Calu3 (cell line): ENCODE results near the gene ACER2. TPM values are rescaled to one million over a fixed set of nuclear protein-coding genes. Genes with fewer than 3 reads are reported as not detected.

Experiments used
- BruUV-seq: library from RNA; stranded (reverse); fragments of 400-500 nt; replicated peaks from 2 replicates; lab custom pipeline; 2021; lab: Mats Ljungman, UMichigan
- CTCF ChIA-PET: fragments of 300-600 bp; sonication (Branson Sonifier 250); formaldehyde crosslinking; loops from one replicate; lab custom pipeline; 2022; ENCODE audit warnings: antibody characterized with exemption; lab: Charles Lee
- DNase-seq: peaks from one replicate; pipeline ENCODE4 v3.0.0; 2022
- H3K27ac Mint-ChIP-seq: one replicate; pipeline ENCODE4 v1.8.0; 2022; ENCODE audit warnings: mixed read lengths; ENCODE audit not compliant: unreplicated experiment
- H3K27me3 Mint-ChIP-seq: one replicate; pipeline ENCODE4 v1.8.0; 2022; ENCODE audit warnings: mixed read lengths; ENCODE audit not compliant: unreplicated experiment
- H3K36me3 Mint-ChIP-seq: one replicate; pipeline ENCODE4 v1.8.0; 2022; ENCODE audit warnings: mild to moderate bottlenecking, moderate library complexity, mixed read lengths; ENCODE audit not compliant: insufficient read depth, unreplicated experiment
- H3K4me1 Mint-ChIP-seq: one replicate; pipeline ENCODE4 v1.8.0; 2022; ENCODE audit warnings: mild to moderate bottlenecking, low read depth, mixed read lengths; ENCODE audit not compliant: unreplicated experiment
- H3K4me3 Mint-ChIP-seq: one replicate; pipeline ENCODE4 v1.8.0; 2022; ENCODE audit warnings: mild to moderate bottlenecking, low read depth, moderate library complexity, mixed read lengths; ENCODE audit not compliant: unreplicated experiment
- H3K9me3 Mint-ChIP-seq: one replicate; pipeline ENCODE4 v1.8.0; 2022; ENCODE audit warnings: low read depth, mixed read lengths; ENCODE audit not compliant: unreplicated experiment
- intact Hi-C: fragments of 100-400 bp; cut with micrococcal nuclease; formaldehyde crosslinking; loops from one replicate; pipeline ENCODE4 v1.10.0; 2022; ENCODE audit not compliant: unreplicated experiment
- total RNA-seq: library from RNA; stranded (reverse); gene quantifications from 2 replicates; pipeline ENCODE4 v1.2.3, GENCODE V29; 2022
- TF ChIP-seq, protein P1 (sequence below): fragments of 200-600 bp; IDR thresholded peaks from one replicate; pipeline ENCODE4 v1.8.0; 2022; ENCODE audit warnings: antibody characterized with exemption; ENCODE audit not compliant: unreplicated experiment

Gene ACER2
- total RNA-seq, 1 experiment from 2014 or later: 7.6 TPM

- no peak overlapping the region for H3K4me3 Mint-ChIP-seq
- BruUV-seq: no TSS peak
- H3K36me3 Mint-ChIP-seq: peaks cover 24% of the 10 kb centered on the region
- TF ChIP-seq, protein P1, sequence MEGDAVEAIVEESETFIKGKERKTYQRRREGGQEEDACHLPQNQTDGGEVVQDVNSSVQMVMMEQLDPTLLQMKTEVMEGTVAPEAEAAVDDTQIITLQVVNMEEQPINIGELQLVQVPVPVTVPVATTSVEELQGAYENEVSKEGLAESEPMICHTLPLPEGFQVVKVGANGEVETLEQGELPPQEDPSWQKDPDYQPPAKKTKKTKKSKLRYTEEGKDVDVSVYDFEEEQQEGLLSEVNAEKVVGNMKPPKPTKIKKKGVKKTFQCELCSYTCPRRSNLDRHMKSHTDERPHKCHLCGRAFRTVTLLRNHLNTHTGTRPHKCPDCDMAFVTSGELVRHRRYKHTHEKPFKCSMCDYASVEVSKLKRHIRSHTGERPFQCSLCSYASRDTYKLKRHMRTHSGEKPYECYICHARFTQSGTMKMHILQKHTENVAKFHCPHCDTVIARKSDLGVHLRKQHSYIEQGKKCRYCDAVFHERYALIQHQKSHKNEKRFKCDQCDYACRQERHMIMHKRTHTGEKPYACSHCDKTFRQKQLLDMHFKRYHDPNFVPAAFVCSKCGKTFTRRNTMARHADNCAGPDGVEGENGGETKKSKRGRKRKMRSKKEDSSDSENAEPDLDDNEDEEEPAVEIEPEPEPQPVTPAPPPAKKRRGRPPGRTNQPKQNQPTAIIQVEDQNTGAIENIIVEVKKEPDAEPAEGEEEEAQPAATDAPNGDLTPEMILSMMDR: no peak
- CTCF ChIA-PET: no interaction called here
- no peaks in the 10 kb centered on the region for H3K27me3 Mint-ChIP-seq
- intact Hi-C loops: loop anchor here (5.0 kb wide), 1 partner anchor 33 kb away; no protein-coding TSS in a partner anchor
- H3K9me3 Mint-ChIP-seq: no peaks in the 10 kb centered on the region
- H3K4me1 Mint-ChIP-seq: peaks cover 24% of the 10 kb centered on the region
- no peak overlapping the region for H3K27ac Mint-ChIP-seq
- DNase-seq: no peak
These were observed 3.0 kb upstream of the ACER2 start for GRCh38 chr9:19405771-19406170.

DNA sequence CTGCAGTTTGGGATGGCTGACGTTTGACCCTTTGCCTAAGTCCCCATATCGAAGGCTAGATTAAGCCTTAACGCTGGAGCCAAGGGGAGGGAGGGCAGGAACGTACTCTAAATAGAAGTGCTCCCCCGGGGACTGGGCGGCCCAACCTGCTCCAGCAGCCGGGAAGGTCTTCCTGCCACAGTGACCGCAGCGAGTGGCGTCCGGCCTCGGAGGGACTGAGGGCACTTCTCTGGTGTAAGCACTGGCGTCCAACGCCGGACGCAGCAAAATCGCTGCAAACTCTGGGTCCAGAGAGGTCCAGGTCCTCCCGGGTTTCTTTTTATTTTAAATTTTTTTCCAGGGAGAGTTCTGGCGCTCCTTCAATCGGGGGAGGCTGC lies 505 bp upstream of the ACER2 start:
- no peaks in the 10 kb centered on the region for H3K9me3 Mint-ChIP-seq
- peaks cover 24% of the 10 kb centered on the region for H3K36me3 Mint-ChIP-seq
- TF ChIP-seq, protein P1: no peak
- H3K4me3 Mint-ChIP-seq: peak overlapping the region; percentile 95
- CTCF ChIA-PET: no interaction called here
- H3K4me1 Mint-ChIP-seq: peaks cover 24% of the 10 kb centered on the region
- no peaks in the 10 kb centered on the region for H3K27me3 Mint-ChIP-seq
- BruUV-seq: TSS peak; percentile 64
- intact Hi-C loops: loop anchor here (5.0 kb wide), 1 partner anchor 36 kb away; no protein-coding TSS in a partner anchor
- no peak for DNase-seq
- no peak overlapping the region for H3K27ac Mint-ChIP-seq

- Mint-ChIP-seq H3K4me1 (peaks cover 14% of the 10 kb centered on the region), H3K27me3 (no peaks in the 10 kb centered on the region), H3K9me3 (no peaks in the 10 kb centered on the region), H3K36me3 (peaks cover 18% of the 10 kb centered on the region), H3K4me3 (peak overlapping the region; percentile 95), H3K27ac (peak overlapping the region; percentile 72)
- intact Hi-C loops: loop anchor here (5.0 kb wide), 1 partner anchor 37 kb away; no protein-coding TSS in a partner anchor
- peak; percentile 32 for DNase-seq
- TF ChIP-seq, protein P1: no peak
- CTCF ChIA-PET: no interaction called here
- TSS peak; percentile 32 for BruUV-seq
These were observed 789 bp downstream of the ACER2 start for GRCh38 chr9:19409401-19410194.

DNA sequence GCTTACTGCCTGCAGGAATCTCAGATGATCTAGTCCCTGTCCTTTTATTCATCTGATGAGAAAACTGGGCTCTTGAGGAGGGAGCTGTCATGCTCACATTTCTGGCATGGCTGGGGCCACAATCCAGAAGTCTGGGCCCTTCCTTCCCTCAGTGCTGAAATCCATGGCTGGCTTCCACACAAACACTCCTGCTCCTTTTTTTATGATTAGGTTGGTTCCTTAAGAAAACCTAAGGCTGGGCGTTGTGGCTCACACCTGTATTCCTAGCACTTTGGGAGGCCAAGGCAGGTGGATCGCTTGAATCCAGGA lies 1.3 kb downstream of the ACER2 start:
- Mint-ChIP-seq H3K36me3 (peaks cover 18% of the 10 kb centered on the region), H3K9me3 (no peaks in the 10 kb centered on the region), H3K27ac (no peak overlapping the region), H3K4me3 (peak overlapping the region; percentile 95), H3K4me1 (peaks cover 13% of the 10 kb centered on the region), H3K27me3 (no peaks in the 10 kb centered on the region)
- CTCF ChIA-PET: no interaction called here
- intact Hi-C loops: no loop called here
- TF ChIP-seq, protein P1: no peak
- no TSS peak for BruUV-seq
- DNase-seq: no peak
